Muscle of leg (tissue), 11 donors: ENCODE data around the gene MROH2B. TPM values are rescaled to one million over a fixed set of nuclear protein-coding genes. Genes with fewer than 3 reads are reported as not detected.

ENCODE experiments used
- DNase-seq: peaks from one replicate; pipeline ENCODE4 v3.0.0; 2013
- H3K27ac ChIP-seq: one replicate; pipeline ENCODE4 v1.5.1; 2013; ENCODE audit warnings: mild to moderate bottlenecking, low read length, control low read depth
- H3K27me3 ChIP-seq: one replicate; pipeline ENCODE4 v1.6.1; 2013; ENCODE audit warnings: low read length; ENCODE audit not compliant: control insufficient read depth, insufficient read depth
- H3K36me3 ChIP-seq: one replicate; pipeline ENCODE4 v1.6.1; 2013; ENCODE audit warnings: low read length; ENCODE audit not compliant: control insufficient read depth, insufficient read depth
- H3K4me1 ChIP-seq: one replicate; pipeline ENCODE4 v1.6.1; 2013; ENCODE audit warnings: low read length; ENCODE audit not compliant: control insufficient read depth, insufficient read depth
- H3K4me3 ChIP-seq: one replicate; pipeline ENCODE4 v1.5.1; 2013; ENCODE audit warnings: low read length, control low read depth
- H3K9me3 ChIP-seq: replicated peaks from 2 replicates; pipeline ENCODE4 v1.6.1; 2013; ENCODE audit warnings: low read depth, low read length; ENCODE audit not compliant: control insufficient read depth
- WGBS: methylation state at CpG from one replicate; pipeline ENCODE4 v1.1.5; 2013; ENCODE audit warnings: missing lambda C conversion rate; ENCODE audit not compliant: insufficient coverage; 5-methylcytosine and 5-hydroxymethylcytosine counted together
- polyA plus RNA-seq, 8 donors: library from polyadenylated mRNA; unstranded; fragments of 120-200 nt; gene quantifications; one replicate each; pipeline versions ENCODE4 v1.2.1 to v1.2.3, GENCODE V29; 2013; ENCODE audit warnings: inconsistent platforms in 1 of 8, low replicate concordance in 1 of 8; ENCODE audit not compliant: insufficient read length in 8 of 8, insufficient read depth in 1 of 8
- total RNA-seq: library from RNA; stranded (reverse); fragments of 120-200 nt; gene quantifications from one replicate; pipeline ENCODE4 v1.2.4, GENCODE V29; 2013

Gene MROH2B
- total and polyA plus RNA-seq, 9 donors = 0.05 to 0.12 TPM; not detected in 7

DNA sequence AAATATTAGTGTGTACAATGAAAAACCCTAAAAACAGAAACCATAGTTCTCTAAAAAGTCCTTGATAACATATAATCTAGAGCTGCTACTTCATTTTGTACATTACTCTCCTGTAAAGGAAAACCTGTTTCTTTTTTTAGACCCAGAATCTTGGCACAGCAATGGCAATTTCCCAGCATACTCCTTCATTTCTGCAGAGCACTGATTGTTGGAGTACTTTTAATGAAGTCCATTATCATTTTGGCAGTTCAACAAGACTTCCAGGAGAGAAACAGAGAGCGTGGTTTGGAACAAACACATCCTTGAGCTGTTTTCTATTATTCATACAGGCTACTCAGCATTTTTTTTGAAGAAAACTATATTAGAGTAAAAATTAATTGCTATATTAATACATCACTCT is 22.7 kb upstream of the MROH2B start:
- H3K27me3 ChIP-seq = no peaks in the 10 kb centered on the region
- no peak overlapping the region for H3K4me3 ChIP-seq
- no peaks in the 10 kb centered on the region for H3K36me3 ChIP-seq
- H3K4me1 ChIP-seq = no peaks in the 10 kb centered on the region
- WGBS = no CpG with 5 or more reads among the region's 1 CpG
- no peak for DNase-seq
- H3K9me3 ChIP-seq = no peaks in the 10 kb centered on the region
- H3K27ac ChIP-seq = no peak overlapping the region

DNA sequence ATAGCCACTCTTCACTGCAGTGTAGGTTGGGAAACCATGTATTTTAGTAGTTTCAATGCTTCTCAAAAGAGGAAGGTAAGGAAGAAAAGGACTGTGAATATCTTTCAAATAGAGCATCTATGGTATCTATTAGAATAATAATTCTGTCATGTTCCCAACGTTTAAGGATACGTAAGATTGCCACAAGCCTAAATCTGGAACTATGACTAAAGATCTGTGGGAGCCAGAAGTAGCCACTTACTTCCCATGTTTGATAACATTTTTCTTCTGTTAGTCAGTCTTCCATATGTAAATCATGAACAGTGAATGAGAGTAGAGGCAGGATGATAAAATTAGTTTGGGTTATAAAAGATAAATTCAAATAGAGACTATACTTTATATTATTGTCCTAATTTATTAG is 16.3 kb upstream of the MROH2B start:
- no CpG with 5 or more reads among the region's 2 CpGs for WGBS
- Histone ChIP-seq H3K27ac (no peak overlapping the region), H3K4me1 (no peaks in the 10 kb centered on the region)

DNA sequence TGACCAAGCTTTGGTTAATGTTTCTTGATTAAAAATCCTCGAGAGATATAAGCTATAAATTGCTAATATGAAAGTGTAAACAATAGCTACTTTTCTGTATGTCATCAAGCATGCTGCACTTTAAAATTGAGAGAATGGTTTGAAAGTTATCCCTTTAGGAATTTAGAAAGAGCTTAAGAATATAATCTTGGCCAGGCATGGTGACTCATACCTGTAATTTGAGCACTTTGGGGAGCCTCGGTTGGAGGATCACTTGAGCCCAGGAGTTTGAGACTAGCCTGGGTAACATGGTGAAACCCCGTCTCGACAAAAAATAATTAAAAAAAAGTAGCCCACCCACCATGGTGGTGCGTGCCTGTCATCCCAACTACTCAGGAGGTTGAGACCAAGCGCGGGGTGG is 12.2 kb upstream of the MROH2B start:
- no peak for DNase-seq
- no peaks in the 10 kb centered on the region for H3K36me3 ChIP-seq
- no peak overlapping the region for H3K4me3 ChIP-seq
- no peak overlapping the region for H3K27ac ChIP-seq
- H3K4me1 ChIP-seq = no peaks in the 10 kb centered on the region
- H3K9me3 ChIP-seq = peaks cover 2% of the 10 kb centered on the region
- 33% methylated on average over 1 of the region's 7 CpGs for WGBS
- H3K27me3 ChIP-seq = no peaks in the 10 kb centered on the region

More for the DNA sequence above, 16.3 kb upstream of the MROH2B start:
- no peak overlapping the region for H3K4me3 ChIP-seq
- no peak for DNase-seq
- H3K36me3 ChIP-seq = no peaks in the 10 kb centered on the region
- H3K27me3 ChIP-seq = no peaks in the 10 kb centered on the region
- H3K9me3 ChIP-seq = no peaks in the 10 kb centered on the region

DNA sequence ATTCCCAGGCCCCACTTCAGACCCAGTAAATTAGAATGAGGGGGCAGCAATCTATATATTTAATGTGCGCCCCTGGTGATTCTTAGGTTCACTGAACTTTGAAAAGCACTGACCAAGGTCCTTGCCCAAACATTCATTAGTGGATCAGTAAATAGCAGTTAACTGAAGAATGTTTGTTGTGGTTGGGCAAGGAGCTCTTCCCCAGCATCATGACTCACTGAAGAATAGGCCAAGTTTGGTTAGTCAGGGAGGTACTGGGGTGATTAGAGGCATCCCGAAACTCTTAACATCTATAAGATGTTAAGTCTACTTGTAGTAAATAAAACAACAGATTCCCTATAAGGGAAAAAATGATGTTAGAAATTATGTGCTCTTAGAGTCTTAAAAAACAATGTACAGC is 833 bp upstream of the MROH2B start:
- H3K9me3 ChIP-seq = no peaks in the 10 kb centered on the region
- no peaks in the 10 kb centered on the region for H3K36me3 ChIP-seq
- no peaks in the 10 kb centered on the region for H3K27me3 ChIP-seq
- H3K4me3 ChIP-seq = no peak overlapping the region
- WGBS = no CpG with 5 or more reads among the region's 2 CpGs
- H3K27ac ChIP-seq = no peak overlapping the region
- no peak for DNase-seq
- H3K4me1 ChIP-seq = no peaks in the 10 kb centered on the region

DNA sequence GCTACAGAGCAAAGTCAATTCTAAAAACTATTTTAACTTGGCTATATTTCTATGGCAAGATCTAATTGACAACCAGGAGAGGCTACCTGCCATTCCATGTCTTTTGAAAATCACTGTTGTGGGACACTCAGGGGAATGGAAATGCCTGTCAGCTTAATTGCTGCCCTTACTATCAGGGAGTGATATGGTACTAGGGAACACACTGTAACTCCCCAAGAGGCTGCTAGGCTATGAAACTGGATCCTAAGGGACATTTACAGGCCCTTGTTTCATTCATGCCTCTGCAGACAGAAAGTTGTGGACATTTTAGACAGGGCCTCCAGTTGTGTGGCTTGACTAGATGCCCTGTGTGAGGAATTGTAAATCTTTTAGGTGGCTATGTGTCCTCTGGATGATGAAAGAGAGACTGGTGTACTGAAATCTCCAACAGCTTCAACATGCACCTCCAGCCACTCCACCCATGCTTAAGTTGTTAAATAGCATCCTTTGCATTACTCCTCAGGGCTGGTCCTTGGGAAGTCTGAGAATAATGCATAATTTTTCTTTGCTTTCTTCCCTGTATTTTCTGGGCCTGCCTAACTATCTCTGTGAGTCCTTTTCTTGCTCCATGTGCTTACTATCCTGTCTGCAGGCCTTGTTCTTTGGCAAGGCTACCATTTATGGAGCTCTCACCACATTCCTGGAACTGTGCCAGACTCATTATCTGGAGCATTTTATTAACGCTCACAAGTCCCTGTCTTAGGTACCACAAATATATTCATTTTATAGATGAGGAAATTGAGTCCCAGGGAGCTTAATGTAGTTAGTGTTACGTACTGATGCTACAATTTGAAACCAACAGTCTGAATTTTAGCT is 3.2 kb downstream of the MROH2B start:
- Histone ChIP-seq H3K27me3 (no peaks in the 10 kb centered on the region), H3K4me1 (no peaks in the 10 kb centered on the region), H3K27ac (no peak overlapping the region), H3K36me3 (no peaks in the 10 kb centered on the region), H3K9me3 (no peaks in the 10 kb centered on the region), H3K4me3 (no peak overlapping the region)
- peak; percentile 1 for DNase-seq
- WGBS = no CpG with 5 or more reads among the region's 2 CpGs

DNA sequence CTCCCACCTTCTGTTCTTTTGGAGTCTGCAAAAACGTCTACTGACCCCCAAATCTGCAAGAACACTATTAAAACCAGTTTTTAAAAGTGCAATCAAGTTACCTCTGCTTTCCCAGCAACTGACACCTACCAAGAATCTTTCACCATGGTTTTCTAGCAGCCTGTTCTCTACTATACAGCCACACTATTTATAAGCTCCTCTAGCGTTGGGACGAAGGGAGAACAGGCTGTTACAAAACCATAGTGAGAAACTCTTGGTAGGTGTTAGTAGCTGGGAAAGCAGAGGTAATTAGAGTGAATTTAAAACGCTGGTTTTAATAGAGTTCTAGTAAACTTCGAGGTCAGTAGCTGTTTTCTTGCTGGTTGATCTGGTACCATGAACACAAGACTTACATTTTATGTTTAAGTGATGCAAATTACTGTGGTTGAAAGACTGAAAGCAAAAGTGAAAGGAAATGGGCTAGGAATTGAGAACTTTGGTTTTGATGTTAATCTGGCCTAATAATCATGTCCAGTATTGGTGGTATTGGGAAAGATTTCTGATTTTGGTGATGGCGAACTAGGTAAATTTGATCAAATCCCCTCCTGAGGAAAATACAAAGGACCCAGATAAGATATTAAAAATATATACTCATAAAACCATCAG is 5.3 kb downstream of the MROH2B start:
- 83% methylated on average over 1 of the region's 6 CpGs for WGBS
- Histone ChIP-seq H3K36me3 (no peaks in the 10 kb centered on the region), H3K27me3 (no peaks in the 10 kb centered on the region), H3K4me3 (no peak overlapping the region), H3K4me1 (no peaks in the 10 kb centered on the region), H3K27ac (no peak overlapping the region), H3K9me3 (no peaks in the 10 kb centered on the region)
- no peak for DNase-seq

DNA sequence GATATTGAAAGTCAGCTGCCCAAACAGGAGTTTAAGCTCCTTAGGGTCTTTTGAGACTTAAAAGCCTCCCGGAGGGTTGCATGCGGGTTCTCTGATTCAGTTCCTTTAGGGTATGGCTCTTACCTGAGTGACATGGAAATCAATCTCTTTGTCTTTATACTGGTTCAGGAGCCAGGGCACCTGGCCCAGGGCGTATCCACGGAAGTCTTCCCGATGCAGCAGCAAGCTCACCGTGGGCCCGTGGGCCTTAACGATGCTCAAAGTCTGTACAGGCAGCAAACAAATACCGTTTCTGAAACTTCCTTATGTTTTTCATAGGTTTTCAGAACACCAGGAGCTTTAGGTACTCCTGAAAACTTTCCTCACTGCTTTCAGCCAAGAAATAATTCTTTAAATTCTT is 13.2 kb downstream of the MROH2B start:
- 93% methylated on average over 8 of the region's 9 CpGs for WGBS
- Histone ChIP-seq H3K9me3 (no peaks in the 10 kb centered on the region), H3K4me3 (no peak overlapping the region), H3K36me3 (no peaks in the 10 kb centered on the region), H3K27ac (no peak overlapping the region), H3K4me1 (no peaks in the 10 kb centered on the region), H3K27me3 (no peaks in the 10 kb centered on the region)
- DNase-seq = no peak

DNA sequence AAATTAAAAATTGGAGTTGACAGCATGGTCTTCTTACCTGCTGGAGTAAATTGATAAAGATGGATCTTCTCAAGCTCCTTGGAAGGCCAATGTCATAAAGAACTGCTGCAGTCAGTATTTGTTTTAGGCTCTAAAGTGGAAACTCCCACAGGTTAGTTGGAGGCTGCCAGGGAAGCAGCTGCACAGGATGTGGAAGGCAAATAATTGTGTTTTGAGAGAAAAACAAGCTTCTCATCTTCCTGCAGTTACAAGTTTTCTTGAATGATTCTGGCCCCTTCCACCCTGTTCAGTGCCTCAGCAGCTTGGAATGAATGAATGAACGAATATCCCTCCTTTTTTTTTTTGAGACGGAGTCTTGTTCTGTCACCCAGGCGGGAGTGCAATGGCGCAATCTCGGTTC is 13.9 kb downstream of the MROH2B start:
- Histone ChIP-seq H3K36me3 (no peaks in the 10 kb centered on the region), H3K27me3 (no peaks in the 10 kb centered on the region), H3K9me3 (no peaks in the 10 kb centered on the region), H3K4me1 (no peaks in the 10 kb centered on the region), H3K27ac (no peak overlapping the region), H3K4me3 (no peak overlapping the region)
- peak; percentile 41 for DNase-seq
- WGBS = 78% methylated on average over 3 of the region's 5 CpGs

DNA sequence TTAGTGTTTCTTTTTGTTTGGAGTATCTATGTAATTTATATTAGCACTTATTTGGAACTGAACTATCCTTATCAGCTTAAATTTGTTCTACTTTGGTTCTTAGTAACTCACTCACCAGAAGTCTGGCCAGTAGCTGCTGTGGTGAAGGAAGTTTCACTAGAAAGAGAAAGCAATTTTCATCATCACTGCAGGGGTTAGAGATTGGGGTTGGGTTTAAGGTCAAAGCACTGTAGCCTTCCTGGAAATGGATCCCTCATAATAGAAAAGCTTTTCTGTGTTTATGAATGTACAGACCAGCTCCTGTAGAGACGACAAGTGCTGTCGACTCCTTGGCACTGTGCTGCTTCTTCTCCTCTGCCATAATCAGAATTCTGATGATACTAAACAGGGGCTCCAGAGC is 22.2 kb downstream of the MROH2B start:
- no peak overlapping the region for H3K27ac ChIP-seq
- H3K27me3 ChIP-seq = no peaks in the 10 kb centered on the region
- H3K4me1 ChIP-seq = no peaks in the 10 kb centered on the region
- no peak for DNase-seq
- no peaks in the 10 kb centered on the region for H3K36me3 ChIP-seq
- WGBS = no CpG with 5 or more reads among the region's 2 CpGs
- no peak overlapping the region for H3K4me3 ChIP-seq
- no peaks in the 10 kb centered on the region for H3K9me3 ChIP-seq

DNA sequence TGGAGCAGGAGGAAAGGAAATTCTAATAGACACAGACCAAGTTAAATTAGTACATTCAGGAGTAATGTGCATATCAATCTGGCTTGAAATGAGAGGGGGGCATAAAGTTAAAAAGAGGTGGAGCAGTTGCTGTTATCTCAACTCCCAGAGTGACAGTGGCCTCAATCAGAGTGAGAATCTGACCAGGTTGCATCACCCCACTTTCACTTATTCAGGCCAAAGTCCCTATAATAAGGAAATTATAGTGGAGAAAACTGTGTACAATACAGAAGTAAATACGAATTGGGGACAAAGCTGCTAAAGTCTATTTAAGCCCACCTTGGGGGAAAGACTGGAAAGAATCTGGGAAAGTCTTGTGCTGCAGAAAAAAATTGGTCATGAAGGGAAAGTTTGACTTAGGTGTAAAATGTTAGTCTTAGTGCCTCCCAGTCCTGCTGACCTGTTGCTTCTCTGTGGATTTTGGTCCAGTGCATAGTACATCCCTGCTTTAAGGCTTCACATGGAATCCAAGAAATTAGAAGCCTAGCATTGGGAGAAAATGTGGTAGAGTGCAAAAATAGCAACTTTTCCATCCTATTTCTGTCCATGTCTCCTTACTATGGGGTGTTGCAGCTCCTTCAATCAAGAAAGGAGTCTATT is 27.9 kb downstream of the MROH2B start:
- DNase-seq = no peak
- no peak overlapping the region for H3K4me3 ChIP-seq
- H3K9me3 ChIP-seq = no peaks in the 10 kb centered on the region
- H3K27ac ChIP-seq = no peak overlapping the region
- WGBS = no CpG with 5 or more reads among the region's 1 CpG
- H3K36me3 ChIP-seq = no peaks in the 10 kb centered on the region
- no peaks in the 10 kb centered on the region for H3K27me3 ChIP-seq
- H3K4me1 ChIP-seq = no peaks in the 10 kb centered on the region
